ENCODE measurements around the gene CCR2. TPM values are rescaled to one million over a fixed set of nuclear protein-coding genes. Genes with fewer than 3 reads are reported as not detected.

Gene CCR2
- total and polyA plus RNA-seq, 2 of the 4 experiments (the other 2 are of a cell fraction), result not detected

- no peak overlapping the region for H3K4ac ChIP-seq (ENCODE audit: low read depth, low read length)
- H3K14ac ChIP-seq (replicated peaks; ENCODE audit: low read depth, low read length), result no peak overlapping the region
- H4K8ac ChIP-seq (ENCODE audit: low read depth in 2 of 2, low read length in 2 of 2), result no peak overlapping the region
- ATAC-seq (ENCODE audit: low read depth), result no peak
- H2BK15ac ChIP-seq (ENCODE audit: low read depth, low read length), result no peak overlapping the region
- no TSS peak for BruUV-seq (replicated peaks)
- WGBS, 2 experiments (ENCODE audit: extremely low coverage in 2 of 2, insufficient read length in 1 of 2), result 41% methylated on average over 2 of the region's 3 CpGs; no CpG with 5 or more reads in 1 of the 2 experiments
- no peak overlapping the region for H2BK20ac ChIP-seq (ENCODE audit: low read depth, low read length)
- no peak overlapping the region for H2BK5ac ChIP-seq (ENCODE audit: low read depth, low read length, poor library complexity, severe bottlenecking)
- H3K4me2 ChIP-seq (ENCODE audit: low read depth, low read length), result no peak overlapping the region
- H3K4me3 ChIP-seq (ENCODE audit: insufficient read depth, low read depth, low read length), result no peak overlapping the region
- no peaks in the 10 kb centered on the region for H3K4me1 ChIP-seq (ENCODE audit: control insufficient read depth, insufficient read depth, low read length)
- no peak overlapping the region for H2AFZ ChIP-seq (replicated peaks; ENCODE audit: low read length, poor library complexity)
- H3K36me3 ChIP-seq (ENCODE audit: control insufficient read depth, insufficient read depth, low read length), result no peaks in the 10 kb centered on the region
- TF ChIP-seq ELK1 (IDR thresholded peaks at IDR 0.05; ENCODE audit: borderline replicate concordance, low read depth, low read length) (no peak), SMC3 (IDR thresholded peaks at IDR 0.05; ENCODE audit: low read depth, low read length) (no peak), RAD21 (IDR thresholded peaks at IDR 0.05; ENCODE audit: low read length) (no peak), CHD1 (IDR thresholded peaks at IDR 0.05; ENCODE audit: low read depth, low read length) (no peak)
- ChIA-PET POLR2A (ENCODE audit: unreplicated experiment) (no interaction called here), CTCF (no interaction called here)
- no peak overlapping the region for H3K56ac ChIP-seq (ENCODE audit: extremely low read depth, insufficient read depth, low read length)
- no peak overlapping the region for H4K5ac ChIP-seq (ENCODE audit: low read depth, low read length)
- no peaks in the 10 kb centered on the region for H4K20me1 ChIP-seq (ENCODE audit: insufficient read depth, low read length)
- H3K79me1 ChIP-seq (ENCODE audit: low read depth in 1 of 2, low read length in 2 of 2), result no peaks in the 10 kb centered on the region
- H3K27ac ChIP-seq (ENCODE audit: insufficient read depth, low read length), result no peak overlapping the region
- intact Hi-C loops (cut with micrococcal nuclease) (no loop called here), in situ Hi-C loops (cut with MboI; ENCODE audit: low sequenced_read_pairs) (no loop called here), dilution Hi-C loops (cut with HindIII; ENCODE audit: low sequenced_read_pairs, unreplicated experiment) (no loop called here)
- no peak overlapping the region for H2BK120ac ChIP-seq (ENCODE audit: low read depth, low read length)
- H3K18ac ChIP-seq (ENCODE audit: low read depth, low read length), result no peak overlapping the region
- H3K23ac ChIP-seq (ENCODE audit: low read depth, low read length), result no peak overlapping the region
- no peak overlapping the region for H2AK5ac ChIP-seq (ENCODE audit: low read depth, low read length)
- no peak overlapping the region for H3K9ac ChIP-seq (ENCODE audit: low read depth, low read length)
- H3K9me3 ChIP-seq (ENCODE audit: control insufficient read depth, insufficient read depth, low read length), result no peaks in the 10 kb centered on the region
- DNase-seq, result no peak
- peaks cover 55% of the 10 kb centered on the region for H3K27me3 ChIP-seq (ENCODE audit: control insufficient read depth, insufficient read depth, low read length)
- no peaks in the 10 kb centered on the region for H3K9me1 ChIP-seq (ENCODE audit: insufficient read depth, low read length)
- no peak overlapping the region for H4K91ac ChIP-seq (ENCODE audit: insufficient read depth, low read depth, low read length)
- no peak overlapping the region for H2AK9ac ChIP-seq (replicated peaks; ENCODE audit: low read depth, low read length, poor library complexity)
Observed at GRCh38 chr3:46356276-46356675, 2.4 kb downstream of the CCR2 start.
